ENCODE data around the gene SCN8A. TPM values are rescaled to one million over a fixed set of nuclear protein-coding genes. Genes with fewer than 3 reads are reported as not detected.
"Not testable (repeated sequence)": the region's sequence is repeated elsewhere in the genome, so short reads cannot be mapped to it uniquely, and the experiment has no call there.

The SCN8A gene
- total and polyA plus RNA-seq, 2 experiments from 2014 or later, result 1.1 to 2.6 TPM

- H3K27me3 ChIP-seq, result peaks cover 9% of the 10 kb centered on the region
- TF ChIP-seq EZH2 (IDR thresholded peaks at IDR 0.05; ENCODE audit: borderline replicate concordance) (no peak), EZH2phosphoT487 (IDR thresholded peaks at IDR 0.05; ENCODE audit: low read depth, severe bottlenecking, unreplicated experiment) (no peak)
- TF ChIP-seq, protein P1, sequence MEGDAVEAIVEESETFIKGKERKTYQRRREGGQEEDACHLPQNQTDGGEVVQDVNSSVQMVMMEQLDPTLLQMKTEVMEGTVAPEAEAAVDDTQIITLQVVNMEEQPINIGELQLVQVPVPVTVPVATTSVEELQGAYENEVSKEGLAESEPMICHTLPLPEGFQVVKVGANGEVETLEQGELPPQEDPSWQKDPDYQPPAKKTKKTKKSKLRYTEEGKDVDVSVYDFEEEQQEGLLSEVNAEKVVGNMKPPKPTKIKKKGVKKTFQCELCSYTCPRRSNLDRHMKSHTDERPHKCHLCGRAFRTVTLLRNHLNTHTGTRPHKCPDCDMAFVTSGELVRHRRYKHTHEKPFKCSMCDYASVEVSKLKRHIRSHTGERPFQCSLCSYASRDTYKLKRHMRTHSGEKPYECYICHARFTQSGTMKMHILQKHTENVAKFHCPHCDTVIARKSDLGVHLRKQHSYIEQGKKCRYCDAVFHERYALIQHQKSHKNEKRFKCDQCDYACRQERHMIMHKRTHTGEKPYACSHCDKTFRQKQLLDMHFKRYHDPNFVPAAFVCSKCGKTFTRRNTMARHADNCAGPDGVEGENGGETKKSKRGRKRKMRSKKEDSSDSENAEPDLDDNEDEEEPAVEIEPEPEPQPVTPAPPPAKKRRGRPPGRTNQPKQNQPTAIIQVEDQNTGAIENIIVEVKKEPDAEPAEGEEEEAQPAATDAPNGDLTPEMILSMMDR (IDR thresholded peaks at IDR 0.05; ENCODE audit: poor library complexity), result no peak
- no peak overlapping the region for H2AFZ ChIP-seq
- H3K9me3 ChIP-seq (ENCODE audit: low read depth), result no peaks in the 10 kb centered on the region
- H3K9me2 ChIP-seq (replicated peaks; ENCODE audit: insufficient read depth), result no peaks in the 10 kb centered on the region
- no peaks in the 10 kb centered on the region for H4K20me1 ChIP-seq (ENCODE audit: insufficient read depth, poor library complexity, severe bottlenecking)
- no peaks in the 10 kb centered on the region for H3K79me2 ChIP-seq
- H3K36me3 ChIP-seq (replicated peaks; ENCODE audit: insufficient read depth, low read depth), result no peaks in the 10 kb centered on the region
- 69% methylated on average over 4 of the region's 4 CpGs for WGBS (ENCODE audit: low lambda C conversion rate, missing lambda C conversion rate)
- no peak overlapping the region for H3K27ac ChIP-seq
- no peak overlapping the region for H3K4me2 ChIP-seq
- H3K4me1 ChIP-seq (ENCODE audit: insufficient read depth), result no peaks in the 10 kb centered on the region
- H3K4me3 ChIP-seq, result no peak overlapping the region
- DNase-seq (ENCODE audit: low spot score), result no peak
These were observed 7.1 kb downstream of the SCN8A start for GRCh38 chr12:51598156-51598555.

DNA sequence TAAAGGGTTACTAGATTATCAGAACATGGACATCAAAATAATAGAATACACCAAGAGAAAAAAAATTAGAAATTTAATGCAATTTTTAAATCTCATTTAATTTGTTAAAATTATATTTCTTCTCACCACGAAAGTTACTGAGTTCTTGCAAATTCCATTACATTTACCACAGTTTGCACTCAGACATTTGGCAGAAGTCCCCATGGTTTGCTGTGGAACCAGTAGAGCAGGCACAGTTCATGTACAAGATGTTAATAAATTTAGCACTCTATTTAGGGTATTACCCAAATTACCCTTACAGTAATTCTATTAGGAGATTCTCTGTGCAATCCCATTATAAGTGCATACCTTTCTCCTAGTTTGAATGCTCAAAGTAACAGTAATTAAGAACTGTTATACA, 9.7 kb downstream of the SCN8A start:
- no peak overlapping the region for H3K27ac ChIP-seq
- H3K4me1 ChIP-seq (ENCODE audit: insufficient read depth), result no peaks in the 10 kb centered on the region
- H3K27me3 ChIP-seq, result peaks cover 9% of the 10 kb centered on the region
- no peak overlapping the region for H3K4me3 ChIP-seq
- no peak overlapping the region for H3K4me2 ChIP-seq
- TF ChIP-seq, protein P1 (IDR thresholded peaks at IDR 0.05; ENCODE audit: poor library complexity), result no peak
- no peak for TF ChIP-seq EZH2phosphoT487 (IDR thresholded peaks at IDR 0.05; ENCODE audit: low read depth, severe bottlenecking, unreplicated experiment)
- H3K36me3 ChIP-seq (replicated peaks; ENCODE audit: insufficient read depth, low read depth), result no peaks in the 10 kb centered on the region
- DNase-seq (ENCODE audit: low spot score), result no peak
- H2AFZ ChIP-seq, result no peak overlapping the region
- H4K20me1 ChIP-seq (ENCODE audit: insufficient read depth, poor library complexity, severe bottlenecking), result no peaks in the 10 kb centered on the region
- no peaks in the 10 kb centered on the region for H3K79me2 ChIP-seq
- no peaks in the 10 kb centered on the region for H3K9me2 ChIP-seq (replicated peaks; ENCODE audit: insufficient read depth)
- no peaks in the 10 kb centered on the region for H3K9me3 ChIP-seq (ENCODE audit: low read depth)
- 92% methylated on average over 1 of the region's 1 CpG for WGBS (ENCODE audit: low lambda C conversion rate, missing lambda C conversion rate)

DNA sequence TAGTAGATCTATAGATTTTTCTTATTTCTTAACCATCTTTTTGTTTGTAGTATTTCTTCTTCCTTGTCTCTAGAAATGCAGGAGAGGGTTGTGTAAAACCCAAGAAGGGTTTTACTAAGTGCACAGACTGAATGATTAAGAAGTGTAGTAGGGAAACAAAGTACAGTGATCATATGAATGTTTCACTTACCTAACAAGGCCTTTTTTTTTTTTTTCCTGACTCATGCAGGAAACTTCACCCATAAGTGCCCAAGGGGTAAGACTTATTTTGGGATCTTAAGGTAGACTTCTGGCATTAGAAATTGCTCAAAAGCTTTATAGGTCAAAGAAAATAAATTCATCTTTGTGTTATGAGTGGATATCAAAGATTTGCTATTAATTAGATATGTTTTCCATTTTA, 10.2 kb downstream of the SCN8A start:
- Histone ChIP-seq H3K27ac (no peak overlapping the region), H3K4me1 (ENCODE audit: insufficient read depth) (no peaks in the 10 kb centered on the region), H2AFZ (no peak overlapping the region), H3K9me3 (ENCODE audit: low read depth) (no peaks in the 10 kb centered on the region), H3K36me3 (replicated peaks; ENCODE audit: insufficient read depth, low read depth) (no peaks in the 10 kb centered on the region), H3K79me2 (no peaks in the 10 kb centered on the region), H4K20me1 (ENCODE audit: insufficient read depth, poor library complexity, severe bottlenecking) (no peaks in the 10 kb centered on the region), H3K4me2 (no peak overlapping the region), H3K27me3 (peaks cover 9% of the 10 kb centered on the region), H3K9me2 (replicated peaks; ENCODE audit: insufficient read depth) (no peaks in the 10 kb centered on the region), H3K4me3 (no peak overlapping the region)
- TF ChIP-seq, protein P1 (IDR thresholded peaks at IDR 0.05; ENCODE audit: poor library complexity), result no peak
- TF ChIP-seq EZH2phosphoT487 (IDR thresholded peaks at IDR 0.05; ENCODE audit: low read depth, severe bottlenecking, unreplicated experiment), result no peak
- no peak for TF ChIP-seq EZH2 (IDR thresholded peaks at IDR 0.05; ENCODE audit: borderline replicate concordance)
- DNase-seq (ENCODE audit: low spot score), result no peak

DNA sequence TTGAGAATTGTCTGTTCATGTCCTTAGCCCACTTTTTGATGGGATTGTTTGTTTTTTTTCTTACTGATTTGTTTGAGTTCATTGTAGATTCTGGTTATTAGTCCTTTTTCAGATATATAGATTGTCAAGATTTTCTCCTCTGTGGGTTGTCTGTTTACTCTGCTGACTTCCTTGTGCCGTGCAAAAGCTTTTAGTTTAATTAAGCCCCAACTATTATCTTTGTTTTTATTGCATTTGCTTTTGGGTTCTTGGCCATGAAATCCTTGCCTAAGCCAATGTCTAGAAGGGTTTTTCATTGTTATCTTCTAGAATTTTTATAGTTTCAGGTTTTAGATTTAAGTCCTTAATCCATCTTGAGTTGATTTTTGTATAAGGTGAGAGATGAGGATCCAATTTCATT, 14.9 kb downstream of the SCN8A start:
- not testable (repeated sequence) for H2AFZ ChIP-seq; DNase-seq (ENCODE audit: low spot score); H3K4me3 ChIP-seq; H3K9me2 ChIP-seq (replicated peaks; ENCODE audit: insufficient read depth); H3K79me2 ChIP-seq; H3K4me1 ChIP-seq (ENCODE audit: insufficient read depth); H3K9me3 ChIP-seq (ENCODE audit: low read depth); H3K36me3 ChIP-seq (replicated peaks; ENCODE audit: insufficient read depth, low read depth); H3K4me2 ChIP-seq; H3K27me3 ChIP-seq; H3K27ac ChIP-seq; H4K20me1 ChIP-seq (ENCODE audit: insufficient read depth, poor library complexity, severe bottlenecking)
- WGBS (ENCODE audit: low lambda C conversion rate, missing lambda C conversion rate), result 48% methylated on average over 1 of the region's 1 CpG

DNA sequence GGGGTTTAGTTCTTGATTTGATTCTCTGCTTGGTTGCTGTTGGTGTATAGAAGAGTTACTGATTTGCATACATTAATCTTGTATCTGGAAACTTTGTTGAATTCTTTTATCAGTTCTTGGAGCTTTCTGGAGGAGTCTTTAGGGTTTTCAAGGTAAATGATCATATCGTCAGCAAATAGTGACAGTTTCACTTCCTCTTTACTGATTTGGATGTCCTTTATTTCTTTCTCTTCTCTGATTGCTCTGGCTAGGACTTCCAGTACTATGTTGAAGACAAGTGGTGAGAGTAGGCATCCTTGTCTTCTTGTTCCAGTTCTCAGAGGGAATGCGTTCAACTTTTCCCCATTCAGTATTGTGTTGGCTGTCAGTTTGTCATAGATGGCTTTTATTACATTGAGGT, 16.2 kb downstream of the SCN8A start:
- H3K27me3 ChIP-seq; H3K4me2 ChIP-seq; H3K9me3 ChIP-seq (ENCODE audit: low read depth); H3K27ac ChIP-seq; H3K79me2 ChIP-seq; H3K4me3 ChIP-seq; H3K36me3 ChIP-seq (replicated peaks; ENCODE audit: insufficient read depth, low read depth); DNase-seq (ENCODE audit: low spot score); H3K9me2 ChIP-seq (replicated peaks; ENCODE audit: insufficient read depth); H2AFZ ChIP-seq; H3K4me1 ChIP-seq (ENCODE audit: insufficient read depth); H4K20me1 ChIP-seq (ENCODE audit: insufficient read depth, poor library complexity, severe bottlenecking): not testable (repeated sequence)
- 87% methylated on average over 2 of the region's 2 CpGs for WGBS (ENCODE audit: low lambda C conversion rate, missing lambda C conversion rate)
